ENCODE results near the gene HOXA7.

The HOXA7 gene

DNA sequence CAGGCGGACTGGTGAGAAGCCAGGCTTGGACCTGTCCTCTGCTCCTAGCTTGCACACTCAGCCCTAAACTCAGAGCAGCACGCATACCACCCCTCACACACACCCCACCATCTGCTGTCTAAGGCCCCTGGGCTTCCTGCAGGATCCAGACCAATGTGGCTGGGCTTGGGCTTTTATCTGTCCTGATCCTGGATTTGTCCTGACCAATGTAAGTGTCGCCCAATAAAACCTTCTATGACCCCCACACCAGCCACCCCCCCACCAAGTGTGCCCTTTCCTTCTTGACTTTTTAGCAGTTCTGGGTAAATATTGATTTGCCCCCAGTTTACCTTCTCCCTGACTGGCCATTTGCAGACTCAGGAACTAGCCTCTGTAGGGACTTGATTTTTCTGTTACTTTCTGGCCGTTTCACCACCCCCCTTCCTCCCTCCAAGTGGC is 45.1 kb upstream of the HOXA7 start:
- H4K20me1 ChIP-seq, result peaks cover 0 to 90% (median 75%) of the 10 kb centered on the region in 11 experiments; a peak in 19 of 22 replicates
- TF ChIP-seq Cebpa-rat (IDR thresholded peaks at IDR 0.05), result no peak
- H3K27ac ChIP-seq, result no peak overlapping the region
- H3K27me3 ChIP-seq, result peaks cover 100% of the 10 kb centered on the region in 11 experiments
- no peaks in the 10 kb centered on the region for H3K36me3 ChIP-seq
- H3K4me1 ChIP-seq, result peaks cover 22 to 41% (median 29%) of the 10 kb centered on the region in 10 experiments; a peak in 19 of 20 replicates
- peak overlapping the region in 5 of 10 experiments; percentile 65 to 74 (median 67); a peak in 6 of 20 replicates for H3K4me3 ChIP-seq
- H3K9me3 ChIP-seq (replicated peaks in 1 of 11), result peaks cover 0 to 14% (median 9%) of the 10 kb centered on the region in 11 experiments; a peak in 11 of 22 replicates
- peak overlapping the region; percentile 27 to 99 (median 96); a peak in 20 of 22 replicates for H3K4me2 ChIP-seq
- H3K9ac ChIP-seq, result no peak overlapping the region

- Histone ChIP-seq H3K4me1 (peaks cover 22 to 41% (median 29%) of the 10 kb centered on the region in 10 experiments; a peak in 19 of 20 replicates), H3K9me3 (replicated peaks in 1 of 11) (peaks cover 0 to 13% (median 9%) of the 10 kb centered on the region in 11 experiments; a peak in 11 of 22 replicates), H3K27ac (no peak overlapping the region), H3K4me3 (peak overlapping the region; percentile 45 to 74 (median 65); a peak in 19 of 20 replicates), H4K20me1 (peaks cover 0 to 91% (median 72%) of the 10 kb centered on the region in 11 experiments; a peak in 19 of 22 replicates), H3K36me3 (no peaks in the 10 kb centered on the region), H3K4me2 (peak overlapping the region; percentile 62 to 99 (median 96)), H3K27me3 (peaks cover 100% of the 10 kb centered on the region in 11 experiments), H3K9ac (0 out of 22 replicates have a peak overlapping the region, but pooled peaks of 2 of the 11 experiments have one; percentile 48 to 55)
- no peak for TF ChIP-seq Cebpa-rat (IDR thresholded peaks at IDR 0.05)
Observed at GRCh38 chr7:27200761-27201579, 44.5 kb upstream of the HOXA7 start.

GRCh38 chr7:27199849-27200760 is 43.6 kb upstream of the HOXA7 start, which contains the start of gene HOXA13:
TSS of gene HOXA13 (minus strand) at chr7:27200091. CDS start at chr7:27200077, 14 bp downstream.
- Histone ChIP-seq H3K9me3 (replicated peaks in 1 of 11) (peaks cover 0 to 5% (median 3%) of the 10 kb centered on the region in 11 experiments; a peak in 9 of 22 replicates), H3K4me1 (peaks cover 22 to 38% (median 29%) of the 10 kb centered on the region in 10 experiments; a peak in 19 of 20 replicates), H3K4me3 (peak within 1 kb of the TSS; percentile 45 to 74 (median 65)), H3K27ac (no peak within 1 kb of the TSS), H4K20me1 (peaks cover 0 to 93% (median 70%) of the 10 kb centered on the region in 11 experiments; a peak in 19 of 22 replicates), H3K27me3 (peaks cover 100% of the 10 kb centered on the region in 11 experiments), H3K4me2 (peak within 1 kb of the TSS; percentile 62 to 99 (median 96)), H3K9ac (peak within 1 kb of the TSS in 9 of 11 experiments; percentile 6 to 55 (median 32); a peak in 12 of 22 replicates), H3K36me3 (no peaks in the 10 kb centered on the region)
- TF ChIP-seq Cebpa-rat (IDR thresholded peaks at IDR 0.05), result no peak

DNA sequence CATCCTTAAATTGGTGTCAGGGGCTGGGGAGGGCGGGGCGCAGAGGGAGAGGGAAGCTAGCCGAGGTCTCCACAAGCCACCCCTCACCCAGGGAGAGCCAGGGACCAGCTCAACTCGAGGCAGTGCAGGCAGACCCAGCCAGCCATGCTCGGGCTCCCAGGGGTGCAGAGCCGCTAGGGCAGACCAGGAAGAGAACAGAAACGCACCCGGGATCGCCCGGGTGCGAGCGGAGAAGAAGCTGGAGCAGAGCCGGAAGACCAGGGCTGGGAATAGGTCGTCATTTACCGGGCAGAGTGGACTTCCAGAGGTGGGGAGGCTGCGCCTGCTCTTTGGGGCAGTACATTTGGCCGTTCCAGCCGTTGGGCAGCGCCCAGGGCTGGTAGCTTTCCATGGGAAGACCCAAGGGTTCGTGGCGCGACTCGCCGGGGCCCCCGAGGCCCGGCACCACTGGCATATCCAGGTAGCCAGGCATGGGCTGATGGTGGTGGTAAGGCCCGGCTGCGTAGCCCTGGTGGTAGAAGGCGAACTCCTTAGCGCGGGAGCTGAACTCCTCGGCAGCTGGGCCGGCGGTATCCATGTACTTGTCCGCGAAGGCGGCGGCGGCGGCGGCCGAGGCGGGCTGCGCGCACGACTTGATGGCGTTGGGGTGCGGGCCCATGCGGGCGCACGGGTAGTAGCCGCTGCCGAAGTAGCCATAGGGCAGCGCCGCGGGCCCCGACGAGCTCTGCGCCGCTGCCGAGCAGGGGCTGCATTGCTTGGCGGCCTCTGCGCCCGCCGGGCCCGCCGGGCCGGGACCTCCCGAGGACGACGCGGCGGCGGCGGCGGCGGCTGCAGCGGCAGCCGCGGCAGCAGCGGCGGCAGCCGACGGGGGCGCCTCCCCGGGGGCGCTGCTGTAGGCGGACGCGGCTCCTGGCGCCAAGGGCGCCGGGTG is 42.7 kb upstream of the HOXA7 start:
- H3K9me3 ChIP-seq (replicated peaks in 1 of 11), result no peaks in the 10 kb centered on the region
- peaks cover 100% of the 10 kb centered on the region in 11 experiments for H3K27me3 ChIP-seq
- no peak for TF ChIP-seq Cebpa-rat (IDR thresholded peaks at IDR 0.05)
- no peaks in the 10 kb centered on the region for H3K36me3 ChIP-seq
- H3K4me2 ChIP-seq, result peak overlapping the region; percentile 62 to 99 (median 96)
- peaks cover 0 to 95% (median 66%) of the 10 kb centered on the region in 11 experiments; a peak in 19 of 22 replicates for H4K20me1 ChIP-seq
- H3K27ac ChIP-seq, result no peak overlapping the region
- H3K4me1 ChIP-seq, result peaks cover 22 to 38% (median 29%) of the 10 kb centered on the region in 10 experiments; a peak in 19 of 20 replicates
- H3K9ac ChIP-seq, result peak overlapping the region in 7 of 11 experiments; percentile 6 to 55 (median 46); a peak in 8 of 22 replicates
- peak overlapping the region; percentile 45 to 74 (median 65) for H3K4me3 ChIP-seq

GRCh38 chr7:27198138-27198841 is 41.8 kb upstream of the HOXA7 start:
- peak overlapping the region in 3 of 11 experiments; percentile 11 to 95 (median 93); a peak in 4 of 22 replicates for H3K4me2 ChIP-seq

DNA sequence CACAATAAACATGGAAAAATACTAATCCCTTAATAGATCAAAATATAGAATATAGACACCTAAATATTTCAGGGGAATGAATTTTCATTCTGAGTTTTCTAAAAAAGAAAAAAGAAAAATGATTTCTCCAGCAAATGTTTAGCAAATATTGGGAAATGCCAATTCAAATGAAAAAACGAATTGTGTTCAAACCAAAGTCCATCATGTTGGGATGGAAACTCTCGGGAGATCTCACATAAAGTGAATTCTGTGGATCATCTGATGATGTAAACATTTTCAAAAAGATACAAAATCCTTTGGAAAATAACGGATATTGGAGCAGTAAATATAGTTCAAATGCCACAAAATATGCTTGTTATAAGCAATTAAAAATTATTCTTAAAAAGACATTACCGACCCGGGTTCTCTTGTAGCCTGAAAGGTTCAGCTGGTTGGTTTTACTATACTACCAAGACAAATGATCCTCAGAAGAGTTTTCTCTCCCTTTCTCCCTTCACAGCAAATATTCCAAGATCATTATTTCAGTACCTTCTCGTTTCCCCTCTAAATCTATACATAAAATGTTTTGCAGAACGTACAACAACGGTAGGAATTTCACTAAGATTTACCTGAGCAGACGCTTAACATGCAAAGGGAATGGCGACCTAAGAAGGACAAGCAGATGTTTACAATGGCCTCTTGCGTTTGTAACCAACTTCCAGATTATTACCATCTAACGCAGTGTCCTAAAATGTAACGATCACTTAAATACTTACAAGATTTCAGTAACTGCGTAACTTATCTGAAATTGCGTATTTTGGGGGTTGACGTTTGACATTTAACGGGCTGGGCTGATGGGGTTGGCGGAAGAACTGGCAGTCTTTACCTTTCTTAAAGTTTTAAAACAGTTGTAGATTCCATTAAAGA is 40.9 kb upstream of the HOXA7 start:
- Histone ChIP-seq H3K27ac (no peak overlapping the region), H3K4me1 (peaks cover 22 to 50% (median 31%) of the 10 kb centered on the region in 10 experiments; a peak in 19 of 20 replicates), H3K9ac (no peak overlapping the region), H3K9me3 (replicated peaks in 1 of 11) (peaks cover 0 to 1% (median 0%) of the 10 kb centered on the region in 11 experiments; a peak in 3 of 22 replicates), H4K20me1 (peaks cover 0 to 95% (median 66%) of the 10 kb centered on the region in 11 experiments; a peak in 19 of 22 replicates), H3K27me3 (peaks cover 100% of the 10 kb centered on the region in 11 experiments), H3K4me3 (no peak overlapping the region), H3K36me3 (no peaks in the 10 kb centered on the region), H3K4me2 (peak overlapping the region in 1 of 11 experiments; percentile 93; a peak in 1 of 22 replicates)
- TF ChIP-seq Cebpa-rat (IDR thresholded peaks at IDR 0.05), result no peak

More at GRCh38 chr7:27198138-27198841, 41.8 kb upstream of the HOXA7 start:
- Histone ChIP-seq H3K9ac (no peak overlapping the region), H4K20me1 (peaks cover 0 to 95% (median 64%) of the 10 kb centered on the region in 11 experiments; a peak in 19 of 22 replicates), H3K4me3 (peak overlapping the region in 2 of 10 experiments; percentile 65 to 71; a peak in 3 of 20 replicates), H3K9me3 (replicated peaks in 1 of 11) (no peaks in the 10 kb centered on the region), H3K4me1 (peaks cover 22 to 46% (median 29%) of the 10 kb centered on the region in 10 experiments; a peak in 19 of 20 replicates), H3K27ac (no peak overlapping the region), H3K36me3 (no peaks in the 10 kb centered on the region), H3K27me3 (peaks cover 100% of the 10 kb centered on the region in 11 experiments)
- no peak for TF ChIP-seq Cebpa-rat (IDR thresholded peaks at IDR 0.05)
